SIG-M5 treated with dmso at 0.1 percent for 504 hours (cell line): Measurements from ENCODE around the gene FMNL3.

ENCODE experiments used
- DNase-seq: peaks from one replicate; lab custom pipeline; 2025; ENCODE audit not compliant: unreplicated experiment; lab: John Stamatoyannopoulos, UW

The FMNL3 gene

DNA sequence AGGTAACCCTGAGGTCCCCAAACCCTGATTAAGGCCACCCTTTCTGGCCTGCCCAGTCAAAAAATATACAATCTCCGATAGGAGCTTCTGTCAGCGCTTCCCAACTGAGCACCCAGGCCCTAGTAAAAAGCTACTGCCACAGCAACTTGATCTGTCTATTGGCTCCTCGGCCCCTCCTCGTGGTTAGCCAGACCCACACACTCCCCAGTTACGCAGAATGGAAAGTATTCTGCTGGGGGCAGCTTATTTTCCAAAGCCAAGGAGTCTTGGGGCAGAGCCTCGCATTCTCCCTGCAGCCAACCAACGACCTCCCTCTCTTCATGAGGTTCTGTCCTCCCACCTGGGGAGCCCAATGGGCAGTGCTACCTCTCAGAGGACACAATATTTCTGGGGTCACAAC lies 32.1 kb downstream of the FMNL3 start:
- no peak for DNase-seq

GRCh38 chr12:49674318-49674981 lies 32.8 kb downstream of the FMNL3 start:
- DNase-seq: no peak

DNA sequence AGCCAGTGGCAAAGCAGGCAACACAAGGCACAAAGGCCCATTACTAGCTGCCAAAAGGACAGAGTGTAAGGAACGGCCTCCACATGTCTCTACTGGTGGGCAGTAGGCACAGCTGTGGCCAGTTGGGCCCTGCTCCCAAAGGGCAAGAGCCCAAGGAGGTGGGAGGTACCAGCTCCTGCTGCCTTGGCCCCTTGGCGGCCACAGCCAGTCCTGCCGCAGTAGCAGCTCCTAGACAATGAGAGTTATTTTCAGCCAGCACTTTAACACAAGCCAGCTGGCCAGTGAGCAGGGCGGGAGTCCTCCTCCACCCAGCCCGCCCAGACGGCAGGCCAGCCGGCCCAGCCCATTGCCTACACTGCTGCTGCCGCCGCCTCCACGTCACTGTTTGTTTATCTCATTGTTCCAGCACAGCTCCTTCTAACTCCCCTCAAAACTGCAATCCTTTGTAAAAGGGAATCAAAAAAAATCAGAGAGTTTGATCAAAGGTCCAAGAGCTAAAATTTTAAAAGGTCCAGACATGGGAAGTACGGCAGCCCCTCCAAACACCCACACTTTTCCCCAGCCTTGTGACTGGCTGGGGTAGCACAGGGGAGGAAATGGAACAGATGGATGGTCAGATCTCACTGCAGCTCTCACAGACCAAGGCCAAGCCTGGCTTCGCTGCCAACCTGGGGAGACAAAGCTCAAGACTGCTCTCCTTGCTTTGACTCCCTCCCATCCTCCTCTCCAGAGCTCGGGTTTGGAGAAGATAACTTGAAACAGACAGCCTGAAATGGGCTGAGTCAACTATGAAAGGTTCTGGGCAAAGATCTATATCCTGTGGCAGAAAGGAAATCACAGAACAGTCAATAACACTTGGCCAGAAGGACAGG lies 33.5 kb downstream of the FMNL3 start:
- no peak for DNase-seq

- no peak for DNase-seq
Measured at GRCh38 chr12:49672301-49673217, 34.6 kb downstream of the FMNL3 start.

GRCh38 chr12:49671031-49671765 lies 36.0 kb downstream of the FMNL3 start:
- DNase-seq: no peak

- no peak for DNase-seq
Measured at GRCh38 chr12:49669796-49670195, 37.4 kb downstream of the FMNL3 start.

DNA sequence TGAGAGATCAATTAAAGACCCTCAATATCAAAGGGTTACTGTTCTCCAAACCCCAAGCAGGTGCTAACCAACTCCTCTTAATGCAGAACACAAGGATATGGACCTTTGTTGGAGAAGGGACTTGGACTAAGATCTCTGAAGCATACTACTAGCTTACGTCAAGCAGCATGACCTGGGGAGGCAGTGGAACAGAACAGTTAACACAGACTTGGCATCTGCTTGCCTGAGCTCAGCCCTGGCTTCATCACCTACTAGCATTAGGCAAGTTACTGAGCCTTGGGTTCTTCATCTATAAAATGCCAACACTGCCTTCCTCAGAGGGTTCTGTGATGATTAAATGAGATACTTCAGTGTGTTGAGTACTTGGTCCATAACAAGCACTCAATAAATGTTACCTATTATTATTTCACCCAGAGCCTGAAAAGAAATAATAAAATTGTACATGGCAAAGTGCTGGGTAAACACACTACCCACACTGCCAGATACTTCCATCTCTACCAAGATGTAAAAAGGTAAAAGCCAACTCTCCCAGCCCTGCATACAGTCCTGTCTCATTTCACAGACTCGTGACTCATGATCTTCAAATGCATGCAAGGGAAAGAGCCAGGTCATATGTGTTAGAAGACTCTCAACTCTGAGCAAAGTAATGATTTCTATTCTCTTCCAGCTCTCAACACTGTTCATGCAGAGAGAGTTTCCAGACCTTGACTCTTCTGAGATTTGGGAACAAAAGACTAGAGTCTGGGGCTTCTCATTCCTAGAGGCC lies 39.7 kb downstream of the FMNL3 start:
- no peak for DNase-seq

- no peak for DNase-seq
Measured at GRCh38 chr12:49666176-49666575, 41.0 kb downstream of the FMNL3 start.

DNA sequence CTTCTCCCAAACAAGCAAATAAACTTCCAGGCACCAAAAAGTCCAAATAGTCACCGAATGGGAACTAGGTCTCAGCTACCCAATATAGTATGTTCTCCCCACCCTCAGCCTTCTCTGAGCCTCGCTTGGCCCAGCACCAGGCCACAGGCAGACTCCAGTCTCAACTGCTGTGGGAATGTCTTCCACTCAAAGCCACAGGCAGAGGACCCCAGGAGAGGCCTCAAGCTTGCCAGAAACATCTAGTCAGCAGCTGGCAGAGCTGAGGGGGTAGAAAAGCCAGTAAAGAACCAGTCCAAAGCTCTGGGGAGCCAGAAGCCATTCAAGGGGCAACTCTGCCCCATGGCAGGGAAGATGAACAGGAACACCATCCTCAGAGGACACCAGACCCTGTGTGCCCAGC lies 41.8 kb downstream of the FMNL3 start:
- no peak for DNase-seq

GRCh38 chr12:49664591-49665239 lies 42.5 kb downstream of the FMNL3 start:
- no peak for DNase-seq

- DNase-seq: no peak
Measured at GRCh38 chr12:49664167-49664566, 43.0 kb downstream of the FMNL3 start.

DNA sequence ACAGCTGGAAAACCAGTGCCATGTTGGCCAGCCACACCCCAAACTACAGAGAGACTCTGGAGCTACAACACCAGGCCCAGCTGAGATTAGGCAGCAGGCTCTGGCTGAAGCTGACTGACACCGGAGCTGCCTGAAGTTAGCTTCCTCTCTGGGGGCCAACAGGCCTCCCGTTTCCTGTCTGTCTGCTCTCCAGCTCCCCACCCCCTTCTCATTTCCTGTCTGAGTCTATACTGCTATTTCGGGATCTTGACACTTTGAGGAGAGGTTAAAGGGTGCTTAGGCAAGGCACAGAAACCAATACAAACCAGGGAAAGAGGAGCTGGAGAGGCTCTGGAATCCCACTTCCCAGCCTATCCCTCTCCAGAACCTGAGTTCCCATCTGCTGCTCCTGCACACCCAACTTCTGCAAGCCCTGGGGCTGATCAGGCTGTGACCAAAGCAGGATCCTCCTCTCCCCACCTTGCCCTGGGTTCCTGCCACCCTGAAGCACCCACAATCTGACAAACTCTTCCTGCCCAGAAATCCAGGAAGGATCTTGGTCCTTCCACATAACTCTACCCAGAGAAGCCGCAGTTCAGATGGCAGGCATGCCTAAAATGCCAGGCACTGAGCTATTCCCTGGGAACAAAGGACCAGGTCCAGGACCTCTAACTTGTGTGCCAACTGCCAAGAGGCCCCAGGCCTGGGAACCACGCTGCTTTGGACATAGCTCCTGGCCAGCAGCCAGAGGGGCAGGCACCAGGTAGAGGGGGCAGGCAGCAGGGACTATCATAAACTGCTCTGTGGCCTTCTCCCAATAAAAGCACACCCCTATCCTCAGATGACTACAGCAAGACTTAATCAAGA lies 44.0 kb downstream of the FMNL3 start:
- DNase-seq: peak; percentile 98

GRCh38 chr12:49661746-49662145 lies 45.5 kb downstream of the FMNL3 start:
- DNase-seq: no peak

DNA sequence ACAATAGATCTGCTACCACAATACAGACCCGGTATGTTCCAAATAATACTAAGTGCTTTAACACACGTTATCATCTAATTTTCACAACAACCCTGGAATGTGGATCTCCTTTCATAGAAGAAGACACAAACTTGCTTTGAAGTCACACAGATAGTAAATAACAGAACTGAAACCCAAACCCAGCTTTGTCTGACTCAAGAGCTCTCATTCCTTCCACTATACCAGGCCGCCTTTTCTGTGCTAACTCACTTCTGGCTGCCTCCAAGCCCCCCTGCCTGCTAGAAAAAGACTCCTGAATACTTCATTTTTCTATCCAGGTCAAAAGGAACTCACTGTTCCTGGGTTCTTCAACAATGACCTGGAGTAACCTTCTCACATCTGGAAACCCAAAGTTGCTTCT lies 46.0 kb downstream of the FMNL3 start:
- peak; percentile 54 for DNase-seq

- no peak for DNase-seq
Measured at GRCh38 chr12:49659753-49660152, 47.5 kb downstream of the FMNL3 start.

GRCh38 chr12:49658276-49658675 lies 48.9 kb downstream of the FMNL3 start:
- no peak for DNase-seq

GRCh38 chr12:49655595-49656236 lies 51.5 kb downstream of the FMNL3 start:
- no peak for DNase-seq

GRCh38 chr12:49654715-49655114 lies 52.5 kb downstream of the FMNL3 start:
- DNase-seq: no peak
